Parathyroid adenoma (tissue), 2 donors: ENCODE data around the gene APOD.
"Not testable (repeated sequence)": the region's sequence is repeated elsewhere in the genome, so short reads cannot be mapped to it uniquely, and the experiment has no call there.

Source experiments
- H2AFZ ChIP-seq: fragments of 300-600 bp; sonication (generic); one replicate; pipeline ENCODE4 v1.7.0; 2017; ENCODE audit warnings: antibody characterized with exemption, mild to moderate bottlenecking
- H3K27ac ChIP-seq: fragments of 300-600 bp; sonication (generic); one replicate; pipeline ENCODE4 v1.7.0; 2017
- H3K27me3 ChIP-seq: fragments of 300-600 bp; sonication (generic); one replicate; pipeline ENCODE4 v1.7.0; 2017; ENCODE audit warnings: low read length; ENCODE audit not compliant: control insufficient read depth, insufficient read depth
- H3K36me3 ChIP-seq: fragments of 300-600 bp; sonication (generic); one replicate; pipeline ENCODE4 v1.7.0; 2017; ENCODE audit warnings: low read length; ENCODE audit not compliant: control insufficient read depth, insufficient read depth
- H3K4me1 ChIP-seq: fragments of 300-600 bp; sonication (generic); one replicate; pipeline ENCODE4 v1.7.0; 2017; ENCODE audit warnings: control low read depth
- H3K4me2 ChIP-seq: fragments of 300-600 bp; sonication (generic); one replicate; pipeline ENCODE4 v1.7.0; 2017; ENCODE audit warnings: low read length
- H3K4me3 ChIP-seq: fragments of 300-600 bp; sonication (generic); one replicate; pipeline ENCODE4 v1.7.0; 2017; ENCODE audit warnings: low read depth, low read length
- H3K79me2 ChIP-seq: fragments of 300-600 bp; sonication (generic); one replicate; pipeline ENCODE4 v1.7.0; 2017; ENCODE audit warnings: control low read depth
- H3K9ac ChIP-seq: fragments of 300-600 bp; sonication (generic); one replicate; pipeline ENCODE4 v1.7.0; 2017; ENCODE audit warnings: mild to moderate bottlenecking
- H3K9me3 ChIP-seq: fragments of 300-600 bp; sonication (generic); one replicate; pipeline ENCODE4 v1.7.0; 2017; ENCODE audit warnings: low read length; ENCODE audit not compliant: control insufficient read depth
- CTCF ChIP-seq: fragments of 300-600 bp; sonication (generic); IDR thresholded peaks from one replicate; pipeline ENCODE4 v1.7.0; 2017; ENCODE audit warnings: antibody characterized with exemption, mild to moderate bottlenecking
- donor health status: primary hyperparathyroidism.

APOD gene

GRCh38 chr3:195597229-195597628 lies 13.5 kb upstream of the APOD start:
- H3K9ac ChIP-seq = no peak overlapping the region
- no peak overlapping the region for H3K27ac ChIP-seq
- no peaks in the 10 kb centered on the region for H3K9me3 ChIP-seq
- H3K27me3 ChIP-seq = no peaks in the 10 kb centered on the region
- H3K4me2 ChIP-seq = no peak overlapping the region
- H3K4me1 ChIP-seq = no peaks in the 10 kb centered on the region
- H3K4me3 ChIP-seq = no peak overlapping the region
- TF ChIP-seq CTCF = no peak
- no peaks in the 10 kb centered on the region for H3K36me3 ChIP-seq
- no peak overlapping the region for H2AFZ ChIP-seq
- H3K79me2 ChIP-seq = no peaks in the 10 kb centered on the region

- H3K36me3 ChIP-seq = no peaks in the 10 kb centered on the region
- H3K27ac ChIP-seq = no peak overlapping the region
- no peak overlapping the region for H2AFZ ChIP-seq
- H3K9ac ChIP-seq = no peak overlapping the region
- H3K4me3 ChIP-seq = no peak overlapping the region
- no peak overlapping the region for H3K4me2 ChIP-seq
- TF ChIP-seq CTCF = no peak
- H3K9me3 ChIP-seq = no peaks in the 10 kb centered on the region
- H3K27me3 ChIP-seq = no peaks in the 10 kb centered on the region
- no peaks in the 10 kb centered on the region for H3K4me1 ChIP-seq
- no peaks in the 10 kb centered on the region for H3K79me2 ChIP-seq
Observed at GRCh38 chr3:195596765-195597171, 13.0 kb upstream of the APOD start.

GRCh38 chr3:195595785-195596531 lies 12.2 kb upstream of the APOD start:
- Histone ChIP-seq H3K9ac (no peak overlapping the region), H3K4me3 (no peak overlapping the region), H3K4me2 (no peak overlapping the region), H3K4me1 (no peaks in the 10 kb centered on the region), H2AFZ (no peak overlapping the region), H3K27me3 (no peaks in the 10 kb centered on the region), H3K36me3 (no peaks in the 10 kb centered on the region), H3K9me3 (no peaks in the 10 kb centered on the region), H3K79me2 (no peaks in the 10 kb centered on the region), H3K27ac (no peak overlapping the region)
- TF ChIP-seq CTCF = no peak

GRCh38 chr3:195591852-195592251 lies 8.1 kb upstream of the APOD start:
- no peak overlapping the region for H3K4me2 ChIP-seq
- no peak overlapping the region for H3K27ac ChIP-seq
- no peaks in the 10 kb centered on the region for H3K9me3 ChIP-seq
- no peak overlapping the region for H2AFZ ChIP-seq
- H3K27me3 ChIP-seq = no peaks in the 10 kb centered on the region
- H3K79me2 ChIP-seq = no peaks in the 10 kb centered on the region
- no peaks in the 10 kb centered on the region for H3K4me1 ChIP-seq
- no peak overlapping the region for H3K4me3 ChIP-seq
- no peak for TF ChIP-seq CTCF
- no peaks in the 10 kb centered on the region for H3K36me3 ChIP-seq
- no peak overlapping the region for H3K9ac ChIP-seq

- no peak overlapping the region for H3K4me3 ChIP-seq
- no peak overlapping the region for H2AFZ ChIP-seq
- H3K9me3 ChIP-seq = no peaks in the 10 kb centered on the region
- no peaks in the 10 kb centered on the region for H3K79me2 ChIP-seq
- no peak for TF ChIP-seq CTCF
- H3K9ac ChIP-seq = no peak overlapping the region
- no peak overlapping the region for H3K4me2 ChIP-seq
- no peaks in the 10 kb centered on the region for H3K27me3 ChIP-seq
- H3K36me3 ChIP-seq = no peaks in the 10 kb centered on the region
- H3K27ac ChIP-seq = no peak overlapping the region
- H3K4me1 ChIP-seq = no peaks in the 10 kb centered on the region
Observed at GRCh38 chr3:195591220-195591619, 7.5 kb upstream of the APOD start.

- H2AFZ ChIP-seq, H3K4me2 ChIP-seq, H3K9ac ChIP-seq, H3K27ac ChIP-seq, H3K36me3 ChIP-seq, H3K4me3 ChIP-seq, H3K9me3 ChIP-seq, H3K4me1 ChIP-seq, H3K79me2 ChIP-seq, H3K27me3 ChIP-seq: not testable (repeated sequence)
Observed at GRCh38 chr3:195590381-195590780, 6.6 kb upstream of the APOD start.

- not testable (repeated sequence) for H3K27me3 ChIP-seq, H3K36me3 ChIP-seq, H3K27ac ChIP-seq, H3K9me3 ChIP-seq, H3K4me3 ChIP-seq, H2AFZ ChIP-seq, H3K4me1 ChIP-seq, H3K9ac ChIP-seq, H3K79me2 ChIP-seq, H3K4me2 ChIP-seq
Observed at GRCh38 chr3:195589796-195590195, 6.1 kb upstream of the APOD start.
